KOPT-K1 (cell line): ENCODE measurements around the gene PLXND1.

Experiments used
- H3K27ac ChIP-seq: fragments of 200-600 bp; sonication (generic); 2 replicates; pipeline ENCODE4 v1.5.1; 2016; ENCODE audit warnings: antibody characterized with exemption, mild to moderate bottlenecking, low read depth, low read length; ENCODE audit not compliant: poor library complexity, severe bottlenecking
- H3K36me3 ChIP-seq: fragments of 200-600 bp; sonication (generic); 2 replicates; pipeline ENCODE4 v1.5.1; 2017; ENCODE audit warnings: antibody characterized with exemption, mild to moderate bottlenecking, low read length, moderate library complexity; ENCODE audit not compliant: insufficient read depth
- H3K9me3 ChIP-seq: fragments of 200-600 bp; sonication (generic); 2 replicates; pipeline ENCODE4 v1.5.1; 2017; ENCODE audit warnings: antibody characterized with exemption, low read length, mild to moderate bottlenecking; ENCODE audit not compliant: insufficient read depth, poor library complexity, severe bottlenecking

The PLXND1 gene

GRCh38 chr3:129536374-129536667 is 70.2 kb downstream of the PLXND1 start:
- no peaks in the 10 kb centered on the region for H3K36me3 ChIP-seq
- H3K27ac ChIP-seq, result no peak overlapping the region
- no peaks in the 10 kb centered on the region for H3K9me3 ChIP-seq

DNA sequence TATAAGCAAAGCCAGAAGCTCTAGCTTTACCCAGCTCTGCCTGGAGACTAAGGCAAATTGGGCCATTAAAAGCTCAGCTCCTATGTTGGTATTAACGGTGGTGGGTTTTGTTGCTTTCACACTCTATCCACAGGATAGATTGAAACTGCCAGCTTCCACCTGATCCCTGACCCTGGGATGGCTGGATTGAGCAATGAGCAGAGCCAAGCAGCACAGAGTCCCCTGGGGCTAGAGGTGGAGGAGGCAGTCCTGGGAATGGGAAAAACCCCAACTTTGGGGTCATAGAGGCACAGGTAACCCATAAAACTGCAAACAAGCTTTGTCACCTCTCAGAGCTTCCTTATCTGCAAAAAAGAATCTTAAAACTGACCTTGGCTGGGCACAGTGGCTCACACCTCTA is 71.4 kb downstream of the PLXND1 start:
- H3K27ac ChIP-seq, result no peak overlapping the region
- H3K36me3 ChIP-seq, result no peaks in the 10 kb centered on the region
- H3K9me3 ChIP-seq, result no peaks in the 10 kb centered on the region

DNA sequence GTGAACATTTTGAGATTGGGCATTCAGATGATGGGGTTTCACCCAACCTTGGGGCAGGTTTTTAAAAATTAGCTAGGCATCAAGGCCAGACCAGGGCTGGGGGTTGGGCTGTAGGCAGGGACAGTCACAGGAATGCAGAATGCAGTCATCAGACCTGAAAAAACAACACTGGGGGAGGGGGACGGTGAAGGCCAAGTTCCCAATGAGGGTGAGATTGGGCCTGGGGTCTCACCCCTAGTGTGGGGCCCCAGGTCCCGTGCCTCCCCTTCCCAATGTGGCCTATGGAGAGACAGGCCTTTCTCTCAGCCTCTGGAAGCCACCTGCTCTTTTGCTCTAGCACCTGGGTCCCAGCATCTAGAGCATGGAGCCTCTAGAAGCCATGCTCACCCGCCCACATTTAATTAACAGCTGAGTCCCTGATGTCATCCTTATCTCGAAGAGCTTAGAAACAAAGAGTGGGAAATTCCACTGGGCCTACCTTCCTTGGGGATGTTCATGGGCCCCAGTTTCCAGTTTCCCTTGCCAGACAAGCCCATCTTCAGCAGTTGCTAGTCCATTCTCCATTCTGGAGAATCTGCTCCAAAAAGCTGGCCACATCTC is 71.9 kb downstream of the PLXND1 start:
- Histone ChIP-seq H3K27ac (no peak overlapping the region), H3K36me3 (no peaks in the 10 kb centered on the region), H3K9me3 (no peaks in the 10 kb centered on the region)

DNA sequence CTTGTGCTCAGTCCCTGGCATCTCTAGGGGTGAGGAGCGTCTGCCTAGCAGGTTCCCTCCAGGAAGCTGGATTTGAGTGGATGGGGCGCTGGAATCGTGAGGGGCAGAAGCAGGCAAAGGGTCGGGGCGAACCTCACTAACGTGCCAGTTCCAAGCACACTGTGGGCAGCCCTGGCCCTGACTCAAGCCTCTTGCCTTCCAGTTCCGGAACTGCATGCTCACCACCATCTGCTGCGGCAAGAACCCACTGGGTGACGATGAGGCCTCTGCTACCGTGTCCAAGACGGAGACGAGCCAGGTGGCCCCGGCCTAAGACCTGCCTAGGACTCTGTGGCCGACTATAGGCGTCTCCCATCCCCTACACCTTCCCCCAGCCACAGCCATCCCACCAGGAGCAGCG is 73.1 kb downstream of the PLXND1 start:
- Histone ChIP-seq H3K36me3 (no peaks in the 10 kb centered on the region), H3K27ac (no peak overlapping the region), H3K9me3 (no peaks in the 10 kb centered on the region)

DNA sequence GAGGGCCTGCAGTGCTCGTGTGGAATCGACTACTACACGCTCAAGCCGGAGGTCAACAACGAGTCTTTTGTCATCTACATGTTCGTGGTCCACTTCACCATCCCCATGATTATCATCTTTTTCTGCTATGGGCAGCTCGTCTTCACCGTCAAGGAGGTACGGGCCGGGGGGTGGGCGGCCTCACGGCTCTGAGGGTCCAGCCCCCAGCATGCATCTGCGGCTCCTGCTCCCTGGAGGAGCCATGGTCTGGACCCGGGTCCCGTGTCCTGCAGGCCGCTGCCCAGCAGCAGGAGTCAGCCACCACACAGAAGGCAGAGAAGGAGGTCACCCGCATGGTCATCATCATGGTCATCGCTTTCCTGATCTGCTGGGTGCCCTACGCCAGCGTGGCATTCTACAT is 74.2 kb downstream of the PLXND1 start:
- Histone ChIP-seq H3K27ac (no peak overlapping the region), H3K36me3 (no peaks in the 10 kb centered on the region), H3K9me3 (no peaks in the 10 kb centered on the region)

DNA sequence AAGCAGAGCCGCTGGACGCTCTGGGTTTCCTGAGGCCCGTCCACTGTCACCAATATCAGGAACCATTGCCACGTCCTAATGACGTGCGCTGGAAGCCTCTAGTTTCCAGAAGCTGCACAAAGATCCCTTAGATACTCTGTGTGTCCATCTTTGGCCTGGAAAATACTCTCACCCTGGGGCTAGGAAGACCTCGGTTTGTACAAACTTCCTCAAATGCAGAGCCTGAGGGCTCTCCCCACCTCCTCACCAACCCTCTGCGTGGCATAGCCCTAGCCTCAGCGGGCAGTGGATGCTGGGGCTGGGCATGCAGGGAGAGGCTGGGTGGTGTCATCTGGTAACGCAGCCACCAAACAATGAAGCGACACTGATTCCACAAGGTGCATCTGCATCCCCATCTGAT is 74.8 kb downstream of the PLXND1 start:
- no peak overlapping the region for H3K27ac ChIP-seq
- H3K9me3 ChIP-seq, result no peaks in the 10 kb centered on the region
- H3K36me3 ChIP-seq, result no peaks in the 10 kb centered on the region

GRCh38 chr3:129530821-129531220 is 75.7 kb downstream of the PLXND1 start:
- no peak overlapping the region for H3K27ac ChIP-seq
- no peaks in the 10 kb centered on the region for H3K9me3 ChIP-seq
- no peaks in the 10 kb centered on the region for H3K36me3 ChIP-seq

DNA sequence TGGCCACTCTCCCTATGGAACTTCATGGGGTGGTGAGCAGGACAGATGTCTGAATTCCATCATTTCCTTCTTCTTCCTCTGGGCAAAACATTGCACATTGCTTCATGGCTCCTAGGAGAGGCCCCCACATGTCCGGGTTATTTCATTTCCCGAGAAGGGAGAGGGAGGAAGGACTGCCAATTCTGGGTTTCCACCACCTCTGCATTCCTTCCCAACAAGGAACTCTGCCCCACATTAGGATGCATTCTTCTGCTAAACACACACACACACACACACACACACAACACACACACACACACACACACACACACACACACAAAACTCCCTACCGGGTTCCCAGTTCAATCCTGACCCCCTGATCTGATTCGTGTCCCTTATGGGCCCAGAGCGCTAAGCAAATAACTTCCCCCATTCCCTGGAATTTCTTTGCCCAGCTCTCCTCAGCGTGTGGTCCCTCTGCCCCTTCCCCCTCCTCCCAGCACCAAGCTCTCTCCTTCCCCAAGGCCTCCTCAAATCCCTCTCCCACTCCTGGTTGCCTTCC is 76.2 kb downstream of the PLXND1 start:
- Histone ChIP-seq H3K9me3 (no peaks in the 10 kb centered on the region), H3K27ac (no peak overlapping the region), H3K36me3 (no peaks in the 10 kb centered on the region)

GRCh38 chr3:129529436-129530210 is 76.9 kb downstream of the PLXND1 start:
- H3K27ac ChIP-seq, result no peak overlapping the region
- no peaks in the 10 kb centered on the region for H3K9me3 ChIP-seq

GRCh38 chr3:129528589-129529100 is 77.8 kb downstream of the PLXND1 start, which contains the start of gene RHO:
Gene RHO (plus strand): TSS chr3:129528639. CDS start chr3:129528734, 95 bp downstream.
- H3K27ac ChIP-seq, result no peak within 1 kb of the TSS
- H3K36me3 ChIP-seq, result no peaks in the 10 kb centered on the region

More at GRCh38 chr3:129529436-129530210, 76.9 kb downstream of the PLXND1 start:
- H3K36me3 ChIP-seq, result no peaks in the 10 kb centered on the region

GRCh38 chr3:129527262-129527661 is 79.2 kb downstream of the PLXND1 start:
- H3K9me3 ChIP-seq, result no peaks in the 10 kb centered on the region
- H3K27ac ChIP-seq, result no peak overlapping the region
- H3K36me3 ChIP-seq, result no peaks in the 10 kb centered on the region

More at GRCh38 chr3:129528589-129529100, 77.8 kb downstream of the PLXND1 start, which contains the start of gene RHO:
- no peaks in the 10 kb centered on the region for H3K9me3 ChIP-seq

DNA sequence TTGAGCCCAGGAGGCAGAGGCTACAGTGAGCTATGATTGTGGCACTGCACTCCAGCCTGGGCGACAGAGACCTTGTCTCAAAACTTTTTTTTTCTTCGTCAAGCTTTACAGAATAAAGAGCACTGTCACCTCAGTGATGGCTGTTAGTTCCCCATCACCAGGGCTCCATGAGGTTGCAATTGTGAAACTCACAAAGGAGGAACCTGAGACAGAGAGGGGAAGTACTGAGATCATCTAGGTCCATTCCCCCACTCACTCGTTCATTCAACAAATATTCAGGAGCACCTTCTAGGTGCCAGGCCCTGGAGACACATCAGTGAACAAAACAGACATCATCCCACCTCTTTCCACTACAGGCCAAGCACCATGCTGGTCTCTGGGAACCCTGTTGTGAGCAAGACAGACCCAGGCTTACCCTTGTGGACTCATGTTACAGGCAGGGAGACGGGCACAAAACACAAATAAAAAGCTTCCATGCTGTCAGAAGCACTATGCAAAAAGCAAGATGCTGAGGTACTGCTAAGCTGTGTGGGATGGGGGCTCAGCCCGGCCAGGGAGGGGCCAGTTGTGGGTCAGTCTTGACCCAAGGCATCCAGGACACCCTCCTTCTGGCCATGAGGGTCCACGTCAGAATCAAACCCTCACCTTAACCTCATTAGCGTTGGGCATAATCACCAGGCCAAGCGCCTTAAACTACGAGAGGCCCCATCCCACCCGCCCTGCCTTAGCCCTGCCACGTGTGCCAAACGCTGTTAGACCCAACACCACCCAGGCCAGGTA is 80.2 kb downstream of the PLXND1 start:
- H3K36me3 ChIP-seq, result no peaks in the 10 kb centered on the region
- H3K27ac ChIP-seq, result no peak overlapping the region
- no peaks in the 10 kb centered on the region for H3K9me3 ChIP-seq

DNA sequence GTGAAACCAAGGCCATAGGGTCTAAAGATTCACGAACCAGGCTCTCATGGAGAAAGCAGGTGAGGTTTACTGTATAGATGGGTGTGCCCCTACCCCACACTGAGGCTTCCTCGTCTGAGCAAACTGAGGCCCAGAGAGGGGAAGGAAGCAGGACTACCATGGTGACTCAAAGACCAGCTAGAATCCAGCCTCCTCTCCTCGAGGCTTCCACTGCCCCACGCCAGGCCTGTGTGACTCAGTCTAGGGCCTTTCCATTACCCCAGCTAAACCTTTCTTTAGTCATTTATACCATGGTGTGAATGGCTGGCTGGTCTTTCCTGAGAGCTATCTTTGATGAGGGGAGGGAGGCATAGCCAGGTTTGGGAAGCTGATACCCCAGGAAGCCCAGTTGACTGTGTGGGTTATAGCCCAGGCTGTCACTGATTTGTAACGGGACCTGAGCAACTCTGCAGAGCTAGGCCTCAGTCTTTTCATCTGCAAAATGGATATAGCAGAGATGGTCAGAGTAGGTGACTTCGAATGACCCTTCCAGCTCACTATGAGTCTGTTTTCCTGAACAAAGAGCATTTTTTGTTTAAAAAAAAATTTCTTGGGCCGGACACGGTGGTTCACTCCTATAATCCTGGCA is 81.0 kb downstream of the PLXND1 start:
- Histone ChIP-seq H3K27ac (no peak overlapping the region), H3K9me3 (no peaks in the 10 kb centered on the region), H3K36me3 (no peaks in the 10 kb centered on the region)

- peaks cover 3% of the 10 kb centered on the region; the same call in 1 of the 2 replicates for H3K36me3 ChIP-seq
- no peaks in the 10 kb centered on the region for H3K9me3 ChIP-seq
- no peak overlapping the region for H3K27ac ChIP-seq
Observed at GRCh38 chr3:129524081-129524480, 82.4 kb downstream of the PLXND1 start.
